GM20000 (cell line): Measurements from ENCODE around the gene PCED1B.
"Not testable (repeated sequence)": the region's sequence is repeated elsewhere in the genome, so short reads cannot be mapped to it uniquely, and the experiment has no call there.

Experiments used
- DNase-seq: peaks from one replicate; pipeline ENCODE4 v3.0.0; 2012; ENCODE audit warnings: low spot score
- TF ChIP-seq, protein P1 (sequence below): IDR thresholded peaks from 2 replicates; pipeline ENCODE4 v1.5.1; 2012; ENCODE audit warnings: mild to moderate bottlenecking, control low read depth; ENCODE audit errors: extremely low read depth, missing control alignments

The PCED1B gene

DNA sequence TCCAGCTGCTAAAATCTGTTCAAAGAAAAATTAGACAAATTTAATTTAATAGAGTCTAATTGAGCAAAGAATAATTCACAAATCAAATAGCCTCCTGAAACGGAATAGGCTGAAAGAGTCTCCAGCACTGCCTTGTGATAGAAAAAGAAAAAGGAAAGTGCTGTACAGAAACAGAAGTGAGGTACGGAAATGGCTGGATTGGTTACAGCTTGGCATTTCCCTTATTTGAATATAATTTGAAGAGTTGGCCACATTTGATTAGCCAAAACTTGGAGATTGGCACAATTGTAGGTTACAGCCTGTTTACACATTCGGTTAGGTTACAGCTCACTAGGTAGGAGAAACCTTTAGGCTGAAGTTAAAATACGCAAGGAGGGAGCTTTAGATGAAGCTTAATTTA is 24.8 kb upstream of the PCED1B start:
- DNase-seq: no peak

DNA sequence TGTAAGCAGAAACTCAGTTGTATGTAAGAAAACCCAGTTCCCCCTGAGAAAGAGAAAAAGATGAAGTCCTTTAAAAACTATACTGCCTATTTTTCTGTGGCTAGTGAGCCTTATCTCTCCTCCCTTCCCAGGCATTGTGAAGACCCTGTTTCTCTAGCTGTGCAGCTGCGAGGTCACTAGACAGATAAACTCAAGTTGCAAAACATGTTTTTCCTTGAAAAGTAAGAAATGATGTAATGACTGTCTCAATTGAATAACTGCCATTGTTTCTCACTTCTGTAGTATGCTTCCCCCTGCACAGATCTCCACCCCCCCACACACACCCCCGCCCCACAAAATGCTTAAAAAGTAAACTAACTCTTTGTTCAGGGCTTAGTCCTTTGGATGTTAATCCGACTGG is 23.6 kb upstream of the PCED1B start:
- not testable (repeated sequence) for DNase-seq

More for the DNA sequence above, 24.8 kb upstream of the PCED1B start:
- TF ChIP-seq, protein P1, sequence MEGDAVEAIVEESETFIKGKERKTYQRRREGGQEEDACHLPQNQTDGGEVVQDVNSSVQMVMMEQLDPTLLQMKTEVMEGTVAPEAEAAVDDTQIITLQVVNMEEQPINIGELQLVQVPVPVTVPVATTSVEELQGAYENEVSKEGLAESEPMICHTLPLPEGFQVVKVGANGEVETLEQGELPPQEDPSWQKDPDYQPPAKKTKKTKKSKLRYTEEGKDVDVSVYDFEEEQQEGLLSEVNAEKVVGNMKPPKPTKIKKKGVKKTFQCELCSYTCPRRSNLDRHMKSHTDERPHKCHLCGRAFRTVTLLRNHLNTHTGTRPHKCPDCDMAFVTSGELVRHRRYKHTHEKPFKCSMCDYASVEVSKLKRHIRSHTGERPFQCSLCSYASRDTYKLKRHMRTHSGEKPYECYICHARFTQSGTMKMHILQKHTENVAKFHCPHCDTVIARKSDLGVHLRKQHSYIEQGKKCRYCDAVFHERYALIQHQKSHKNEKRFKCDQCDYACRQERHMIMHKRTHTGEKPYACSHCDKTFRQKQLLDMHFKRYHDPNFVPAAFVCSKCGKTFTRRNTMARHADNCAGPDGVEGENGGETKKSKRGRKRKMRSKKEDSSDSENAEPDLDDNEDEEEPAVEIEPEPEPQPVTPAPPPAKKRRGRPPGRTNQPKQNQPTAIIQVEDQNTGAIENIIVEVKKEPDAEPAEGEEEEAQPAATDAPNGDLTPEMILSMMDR: no peak

DNA sequence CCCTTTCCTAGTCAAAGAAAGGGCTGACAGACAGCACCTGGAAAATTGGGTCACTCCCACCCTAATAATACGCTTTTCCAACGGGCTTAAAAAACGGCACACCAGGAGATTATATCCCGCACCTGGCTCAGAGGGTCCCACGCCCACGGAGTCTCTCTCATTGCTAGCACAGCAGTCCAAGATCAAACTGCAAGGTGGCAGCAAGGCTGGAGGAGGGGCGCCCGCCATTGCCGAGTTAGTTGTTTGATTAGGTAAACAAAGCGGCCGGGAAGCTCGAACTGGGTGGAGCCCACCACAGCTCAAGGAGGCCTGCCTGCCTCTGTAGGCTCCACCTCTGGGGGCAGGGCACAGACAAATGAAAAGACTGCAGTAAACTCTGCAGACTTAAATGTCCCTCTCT is 22.5 kb upstream of the PCED1B start:
- not testable (repeated sequence) for DNase-seq

DNA sequence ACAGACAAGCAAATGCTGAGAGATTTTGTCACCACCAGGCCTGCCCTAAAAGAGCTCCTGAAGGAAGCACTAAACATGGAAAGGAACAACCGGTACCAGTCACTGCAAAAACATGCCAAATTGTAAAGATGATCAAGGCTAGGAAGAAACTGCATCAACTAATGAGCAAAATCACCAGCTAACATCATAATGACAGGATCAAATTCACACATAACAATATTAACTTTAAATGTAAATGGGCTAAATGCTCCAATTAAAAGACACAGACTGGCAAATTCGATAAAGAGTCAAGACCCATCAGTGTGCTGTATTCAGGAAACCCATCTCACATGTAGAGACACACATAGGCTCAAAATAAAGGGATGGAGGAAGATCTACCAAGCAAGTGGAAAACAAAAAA is 20.8 kb upstream of the PCED1B start:
- DNase-seq: not testable (repeated sequence)

DNA sequence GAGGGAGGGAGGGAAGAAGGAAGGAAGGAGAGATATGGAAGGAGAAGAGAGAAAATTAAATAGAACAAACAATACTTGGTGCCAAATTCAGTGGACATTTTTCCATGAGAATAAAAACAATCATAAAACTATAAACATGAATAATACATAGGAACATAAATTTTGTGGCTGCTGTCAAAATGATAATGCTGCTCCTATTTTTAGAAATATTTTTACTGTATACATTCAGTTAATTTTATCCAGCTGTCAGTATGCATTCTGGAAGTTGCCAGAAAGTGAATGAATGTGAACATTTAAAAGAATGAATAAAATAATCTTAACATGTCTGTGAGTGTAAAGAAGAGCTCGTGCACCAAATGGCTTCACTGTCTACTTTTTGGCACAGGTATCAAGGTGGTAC is 13.9 kb upstream of the PCED1B start:
- DNase-seq: no peak
- TF ChIP-seq, protein P1: no peak

DNA sequence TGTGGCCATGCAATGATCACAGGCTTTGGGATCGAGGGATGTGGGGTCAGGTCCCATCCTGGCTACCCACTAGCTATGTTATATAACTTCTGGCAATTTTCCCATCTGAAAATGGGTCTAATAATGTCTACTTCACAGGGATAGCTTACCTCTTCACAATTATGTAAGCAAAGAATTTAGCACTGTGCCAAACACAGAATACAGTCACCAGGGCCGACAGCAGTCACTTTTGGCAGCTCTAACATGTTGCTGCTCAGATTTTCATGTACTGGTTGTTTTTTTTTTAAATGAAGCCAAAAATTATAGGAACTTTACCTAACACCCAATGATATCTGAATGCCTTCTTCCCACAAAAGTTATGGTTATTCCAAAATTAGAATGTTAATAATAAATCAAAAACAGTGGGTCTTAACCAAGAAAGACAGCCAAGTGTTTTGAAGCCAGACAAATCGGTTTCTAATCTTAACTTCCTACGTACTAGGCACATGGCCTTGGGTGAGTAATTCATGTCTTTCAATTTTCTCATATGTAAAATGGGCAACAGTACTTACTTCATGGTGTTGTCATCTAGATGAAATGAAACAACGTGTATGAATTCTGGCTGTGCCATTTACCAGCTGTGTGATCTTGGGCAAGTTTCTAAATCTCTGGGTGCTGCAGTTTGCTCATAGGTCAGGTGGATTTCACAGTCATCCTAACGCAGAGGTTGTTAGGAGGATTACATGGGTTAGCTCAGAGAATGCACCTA is 13.0 kb upstream of the PCED1B start:
- no peak for DNase-seq
- TF ChIP-seq, protein P1: no peak

DNA sequence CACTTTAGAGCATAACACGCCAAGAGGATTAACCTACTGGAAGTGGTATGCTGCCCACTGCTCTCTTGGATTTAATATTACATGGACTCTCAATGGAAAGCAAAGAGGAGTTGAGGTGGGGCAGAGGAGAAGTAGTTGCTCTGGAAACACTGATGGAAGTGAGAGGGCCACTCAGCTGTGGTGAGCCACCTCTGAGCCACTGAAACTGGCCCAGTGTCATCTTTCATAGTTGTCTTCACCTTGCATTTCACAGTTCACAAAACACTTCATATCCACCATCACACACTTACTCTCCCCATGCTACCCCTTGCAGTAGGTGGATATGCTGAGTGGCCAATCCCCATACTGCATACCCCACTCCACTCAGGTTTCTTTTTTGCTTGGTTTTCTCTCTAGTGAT is 12.2 kb upstream of the PCED1B start:
- no peak for DNase-seq
- TF ChIP-seq, protein P1: no peak

DNA sequence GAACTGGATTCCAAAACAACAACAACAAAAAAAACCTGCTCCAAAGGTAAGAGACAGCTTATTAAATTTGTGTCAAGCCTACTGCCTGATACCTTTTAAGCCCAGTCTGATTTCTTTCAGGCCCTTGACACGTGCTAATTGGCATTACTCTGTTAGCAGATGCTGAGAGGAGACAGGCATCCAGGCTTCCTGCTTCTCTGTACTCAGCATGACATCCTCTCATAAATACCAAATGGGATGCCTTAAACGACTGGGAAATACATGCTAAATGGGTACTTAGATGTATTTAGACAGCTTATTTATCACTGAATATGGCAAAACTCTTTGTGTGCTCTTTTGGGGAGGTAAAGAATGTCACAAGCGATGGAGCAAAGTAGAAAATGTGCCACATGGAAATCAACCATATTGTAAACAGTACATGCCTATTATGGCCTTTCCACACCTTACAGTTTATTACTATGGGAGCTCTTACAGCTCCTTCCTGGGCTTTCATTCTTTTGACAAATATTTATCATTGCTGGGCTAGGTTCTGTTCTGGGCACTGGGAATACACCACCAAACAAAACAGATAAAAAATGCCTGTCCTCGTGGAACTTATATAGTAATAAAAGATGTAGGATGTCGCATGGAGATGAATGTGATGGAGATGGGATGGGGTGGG is 11.5 kb upstream of the PCED1B start:
- DNase-seq: no peak
- TF ChIP-seq, protein P1: no peak

DNA sequence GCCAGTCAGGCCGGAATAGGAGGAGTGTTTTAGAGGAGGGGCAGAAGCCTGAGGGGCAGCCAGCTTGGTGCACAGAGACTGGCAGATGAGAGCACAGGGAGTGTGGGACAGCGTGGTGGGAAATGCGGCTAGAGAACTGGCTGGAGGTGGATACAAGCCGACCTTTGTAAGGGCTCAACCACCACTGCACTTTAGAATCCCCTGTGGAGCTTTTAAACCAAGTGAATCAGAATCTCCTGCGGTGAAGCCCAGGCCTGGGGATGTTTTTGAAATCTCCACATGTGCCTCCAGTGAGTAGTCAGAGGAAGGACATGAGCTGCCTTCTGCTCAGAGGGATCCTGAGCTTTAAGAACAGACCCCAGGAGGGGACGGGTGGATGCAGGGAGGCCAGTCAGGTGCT is 10.9 kb upstream of the PCED1B start:
- DNase-seq: no peak
- TF ChIP-seq, protein P1: no peak
